NCI-H526 treated with DMSO at 0.1 percent for 48 hours (cell line): ENCODE data around the gene MAGI2.

Experiments
- DNase-seq: peaks from one replicate; lab custom pipeline; 2025; lab: John Stamatoyannopoulos, UW

The MAGI2 gene

DNA sequence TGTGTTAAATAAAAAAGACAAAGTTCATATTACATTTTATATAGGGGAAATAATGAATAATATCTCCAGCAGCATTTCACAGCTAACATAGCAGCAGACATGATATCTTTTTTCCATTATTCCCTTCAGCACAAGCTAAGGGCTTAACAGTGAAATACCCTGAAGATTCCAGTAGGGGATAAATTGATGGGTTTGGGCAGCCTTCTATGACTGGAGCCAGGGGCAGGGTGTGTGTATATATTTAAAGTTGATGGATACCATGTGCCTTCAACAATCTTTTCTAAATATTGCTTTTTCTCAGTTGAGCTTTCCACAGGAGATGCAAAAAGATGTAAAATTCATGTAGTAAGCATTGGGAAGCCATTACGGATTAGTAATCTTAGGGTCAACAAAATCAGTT, 151.2 kb downstream of the MAGI2 start:
- DNase-seq, result no peak

DNA sequence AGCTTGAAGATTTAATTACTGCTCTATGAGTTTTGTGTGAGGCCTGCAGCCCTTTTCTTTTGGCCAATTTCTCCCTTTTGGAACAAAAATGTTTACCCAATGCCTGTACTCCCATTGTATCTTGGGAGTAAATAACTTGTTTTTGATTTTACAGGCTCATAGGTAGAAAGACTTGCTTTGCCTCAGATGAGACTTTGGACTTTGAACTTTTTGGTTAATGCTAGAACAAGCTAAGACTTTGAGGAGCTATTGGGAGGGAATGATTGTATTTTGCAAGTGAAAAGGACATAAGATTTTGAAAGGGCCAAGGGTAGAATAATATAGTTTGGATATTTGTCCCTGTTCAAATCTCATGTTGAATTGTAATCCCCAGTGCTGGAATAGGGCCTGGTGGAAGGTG, 152.0 kb downstream of the MAGI2 start:
- no peak for DNase-seq

- no peak for DNase-seq
Observed at GRCh38 chr7:79300573-79300972, 152.9 kb downstream of the MAGI2 start.

GRCh38 chr7:79298145-79298760, 155.2 kb downstream of the MAGI2 start:
- peak; percentile 13 for DNase-seq

DNA sequence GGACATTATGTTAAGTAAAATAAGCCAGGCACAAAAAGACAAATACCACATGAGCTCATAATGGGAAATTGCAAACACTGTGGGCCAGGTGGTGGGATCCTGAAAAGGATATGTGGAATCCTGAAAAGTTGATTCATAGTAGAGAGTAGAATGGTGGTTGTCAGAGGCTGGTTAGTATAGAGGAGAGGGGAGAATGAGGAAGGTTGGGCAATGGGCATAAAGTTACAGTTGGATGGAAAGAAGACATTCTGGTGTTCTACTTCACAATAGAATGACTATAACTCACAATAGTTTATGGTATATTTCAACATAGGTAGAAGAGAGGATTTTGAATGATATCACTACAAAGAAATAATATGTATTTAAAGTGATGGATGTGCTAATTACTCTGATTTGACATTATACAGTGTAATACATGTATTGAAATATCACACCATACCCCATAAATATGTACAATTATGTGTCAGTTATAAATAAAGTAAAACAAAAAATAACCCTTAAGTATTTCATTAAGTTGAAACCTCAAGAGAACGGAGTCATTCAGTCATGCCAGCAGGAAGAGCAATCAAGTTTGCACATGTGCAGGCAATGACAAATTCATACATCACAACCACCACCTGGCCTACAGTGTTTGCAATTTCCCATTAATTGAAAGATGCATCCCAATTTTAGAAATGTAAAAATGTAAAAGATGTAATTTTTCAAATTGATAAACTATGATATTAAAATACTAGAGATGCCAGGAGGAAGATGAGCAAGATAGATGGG, 156.7 kb downstream of the MAGI2 start:
- DNase-seq, result no peak

DNA sequence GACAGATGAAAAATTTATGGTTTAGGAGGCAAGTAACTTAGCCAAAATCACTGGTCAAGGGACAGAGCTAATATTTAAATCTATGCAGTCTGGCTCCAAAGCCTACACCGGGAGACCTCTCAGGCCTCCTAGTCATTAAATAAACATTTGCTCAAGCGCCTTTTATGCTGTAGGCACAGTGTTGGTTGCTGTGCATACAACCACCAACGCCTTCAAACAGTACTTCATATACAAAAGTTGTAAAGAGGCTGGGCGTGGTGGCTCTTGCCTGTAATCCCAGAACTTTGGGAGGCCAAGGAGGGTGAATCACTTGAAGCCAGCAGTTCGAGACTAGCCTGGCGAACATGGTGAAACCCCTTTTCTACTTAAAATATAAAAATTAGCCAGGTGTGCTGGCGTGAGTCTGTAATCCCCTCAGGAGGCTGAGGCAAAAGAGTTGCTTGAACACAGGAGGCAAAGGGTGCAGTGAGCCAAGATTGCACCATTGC, 159.8 kb downstream of the MAGI2 start:
- DNase-seq, result no peak

- DNase-seq, result no peak
Observed at GRCh38 chr7:79292834-79293233, 160.6 kb downstream of the MAGI2 start.

DNA sequence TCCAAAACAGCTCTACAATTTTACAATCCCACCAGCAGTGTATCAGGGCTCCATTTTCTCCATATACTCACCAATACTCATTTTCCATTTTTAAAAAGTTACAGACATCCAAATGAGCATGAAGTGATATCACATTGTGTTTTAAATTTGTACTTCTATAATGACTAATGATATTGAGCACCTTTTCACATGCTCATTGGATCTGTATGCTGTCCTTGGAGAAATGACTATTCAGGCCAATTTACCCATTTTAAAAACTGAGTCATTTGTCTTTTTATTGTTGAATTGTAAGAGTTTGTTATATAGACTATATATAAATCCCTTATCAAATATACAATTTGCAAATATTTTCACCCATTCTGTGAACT, 162.0 kb downstream of the MAGI2 start:
- DNase-seq, result no peak

DNA sequence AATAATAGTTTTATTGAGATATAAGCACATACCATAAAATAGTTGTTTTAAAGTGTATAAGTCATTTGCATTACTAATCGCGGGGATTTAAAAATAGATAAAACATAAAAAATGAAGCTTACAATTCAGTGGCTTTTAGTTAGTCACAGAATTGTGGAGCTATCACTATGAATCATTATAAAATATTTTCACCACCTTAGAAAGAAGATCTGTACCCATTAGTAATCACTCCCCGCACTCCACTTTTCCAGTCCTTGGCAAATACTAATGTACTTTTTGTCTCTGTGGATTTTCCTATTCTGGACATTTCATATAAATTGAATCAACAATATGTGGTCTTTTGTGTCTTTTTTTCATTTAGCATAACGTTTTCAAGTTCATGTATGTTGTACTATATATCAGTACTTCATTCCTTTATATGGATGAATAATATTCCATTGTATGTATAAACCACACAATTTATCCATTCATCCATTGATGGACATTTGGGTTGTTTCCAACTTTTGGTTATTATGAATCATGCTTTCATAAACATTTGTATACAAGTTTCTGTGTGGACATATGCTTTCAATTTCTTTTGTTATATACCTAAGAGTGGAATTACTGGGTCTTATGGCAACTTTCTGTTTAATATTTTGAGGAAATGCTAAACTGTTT, 162.5 kb downstream of the MAGI2 start:
- DNase-seq, result no peak

GRCh38 chr7:79290398-79290797, 163.1 kb downstream of the MAGI2 start:
- no peak for DNase-seq

DNA sequence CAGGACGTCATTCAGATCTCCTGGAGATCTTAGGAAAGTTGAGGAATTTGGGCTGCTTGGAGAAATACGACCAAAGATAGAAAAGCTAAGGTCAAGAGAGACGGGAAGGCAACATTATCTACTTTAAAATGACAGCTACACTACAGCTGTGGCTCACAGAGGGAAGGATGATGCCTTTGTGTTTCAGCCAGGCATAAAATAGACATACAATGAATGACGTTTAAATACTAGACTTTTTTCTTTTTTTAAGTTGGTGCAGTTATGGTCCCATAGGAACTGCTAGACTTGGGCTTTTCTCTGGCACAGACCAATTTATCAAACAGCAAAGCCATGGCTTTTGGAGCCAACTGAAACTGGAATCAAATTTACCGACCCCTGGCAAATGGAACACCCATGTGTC, 164.8 kb downstream of the MAGI2 start:
- DNase-seq, result no peak

DNA sequence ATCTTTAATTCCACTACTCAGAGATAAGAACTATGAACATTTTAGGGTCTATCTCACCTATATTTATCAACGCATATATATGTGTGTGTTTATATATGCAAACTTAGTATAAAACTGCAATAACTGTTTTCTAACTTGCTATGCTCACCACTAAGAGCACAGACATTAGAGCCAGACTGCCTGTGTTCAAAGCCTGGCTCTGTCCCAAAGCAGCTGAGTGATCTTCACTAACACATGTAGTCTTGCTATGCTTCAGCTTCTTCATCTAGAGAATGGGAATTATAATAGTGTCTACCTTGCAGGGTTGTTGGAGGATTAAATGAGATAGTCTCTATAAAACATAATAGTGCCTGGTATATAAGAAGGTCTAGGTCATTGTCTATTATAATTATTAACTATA, 165.5 kb downstream of the MAGI2 start:
- no peak for DNase-seq

GRCh38 chr7:79286181-79286580, 167.3 kb downstream of the MAGI2 start:
- no peak for DNase-seq

- DNase-seq, result no peak
Observed at GRCh38 chr7:79285756-79286155, 167.7 kb downstream of the MAGI2 start.

DNA sequence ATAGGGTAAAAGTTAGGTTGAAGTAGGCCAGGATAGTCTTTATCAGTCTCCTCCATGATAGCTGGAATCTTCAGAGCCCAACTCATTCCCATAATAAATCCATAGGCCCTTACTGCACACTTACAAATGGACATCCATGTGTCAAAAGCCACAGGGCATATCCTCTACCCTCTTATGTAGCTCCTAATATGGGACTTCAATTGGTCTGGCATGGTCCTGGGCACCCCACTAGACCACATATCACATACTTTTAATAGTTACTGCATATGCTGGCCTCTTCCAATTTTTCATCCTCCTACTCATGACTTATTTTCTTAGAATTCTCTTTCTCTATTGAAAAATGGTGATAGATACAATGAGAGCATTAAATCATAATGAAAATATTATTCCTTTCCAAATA, 169.3 kb downstream of the MAGI2 start:
- DNase-seq, result no peak

DNA sequence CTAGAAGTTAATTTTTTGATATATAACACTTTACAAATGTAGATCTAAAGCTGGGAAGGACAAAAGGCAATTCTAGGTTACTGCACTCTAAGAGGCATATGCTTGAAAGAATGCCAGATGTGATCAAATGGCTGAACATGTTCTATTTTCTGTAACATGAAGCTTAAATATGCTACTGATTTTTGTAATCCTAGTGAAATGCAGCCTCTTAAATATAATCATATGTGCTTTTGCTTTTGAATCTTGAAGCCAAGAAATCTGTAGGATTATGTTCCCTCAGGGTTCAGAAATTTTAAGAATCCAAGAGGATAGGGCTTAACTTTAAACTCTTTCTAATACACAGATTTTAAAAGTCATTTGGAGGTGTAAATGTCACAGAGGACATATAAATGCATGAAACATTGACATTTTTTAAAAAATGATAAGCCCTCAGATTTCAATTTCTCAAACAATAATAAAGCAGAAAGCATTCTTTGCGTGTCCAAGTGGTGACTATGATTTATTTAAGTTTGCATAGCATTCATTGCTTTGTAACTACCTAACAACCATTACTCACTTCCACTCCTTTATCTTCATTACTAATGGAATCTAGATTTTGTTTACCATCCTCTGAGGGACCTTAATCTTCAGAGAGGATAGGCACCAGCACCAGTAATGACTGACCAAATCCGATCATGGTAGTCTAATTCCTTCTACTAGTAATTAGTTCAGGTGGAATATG, 170.4 kb downstream of the MAGI2 start:
- no peak for DNase-seq

DNA sequence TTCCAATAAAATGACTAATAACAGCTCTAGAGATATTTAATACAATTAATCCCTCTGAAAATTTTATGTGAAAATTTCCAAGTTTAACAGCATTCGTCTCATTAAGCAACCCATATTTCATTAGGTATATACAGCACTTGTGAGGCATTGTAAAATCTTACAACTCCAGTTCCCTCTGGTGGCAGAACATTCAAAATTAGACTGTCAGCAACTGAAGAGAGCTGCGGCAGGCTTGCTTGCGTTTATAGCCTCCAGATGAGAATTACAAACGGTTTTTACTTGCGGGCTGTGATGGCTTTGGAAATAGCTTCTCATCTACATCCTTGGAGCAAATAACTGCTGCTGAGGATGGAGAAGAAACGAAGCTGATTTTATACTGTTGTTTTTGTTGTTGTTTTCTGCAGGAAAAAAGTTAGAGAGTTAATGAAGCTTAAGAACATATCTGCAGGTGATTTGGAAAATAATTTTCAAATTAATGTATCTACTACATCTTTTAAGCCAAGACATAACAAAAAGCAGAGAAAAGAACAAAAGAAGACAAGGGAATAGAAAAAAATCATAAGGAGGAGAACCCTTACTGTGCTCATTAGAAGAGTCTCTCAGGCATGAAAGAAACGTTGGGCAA, 171.3 kb downstream of the MAGI2 start:
- DNase-seq, result peak; percentile 58

GRCh38 chr7:79281426-79281825, 172.0 kb downstream of the MAGI2 start:
- DNase-seq, result no peak

- no peak for DNase-seq
Observed at GRCh38 chr7:79272938-79273337, 180.5 kb downstream of the MAGI2 start.

DNA sequence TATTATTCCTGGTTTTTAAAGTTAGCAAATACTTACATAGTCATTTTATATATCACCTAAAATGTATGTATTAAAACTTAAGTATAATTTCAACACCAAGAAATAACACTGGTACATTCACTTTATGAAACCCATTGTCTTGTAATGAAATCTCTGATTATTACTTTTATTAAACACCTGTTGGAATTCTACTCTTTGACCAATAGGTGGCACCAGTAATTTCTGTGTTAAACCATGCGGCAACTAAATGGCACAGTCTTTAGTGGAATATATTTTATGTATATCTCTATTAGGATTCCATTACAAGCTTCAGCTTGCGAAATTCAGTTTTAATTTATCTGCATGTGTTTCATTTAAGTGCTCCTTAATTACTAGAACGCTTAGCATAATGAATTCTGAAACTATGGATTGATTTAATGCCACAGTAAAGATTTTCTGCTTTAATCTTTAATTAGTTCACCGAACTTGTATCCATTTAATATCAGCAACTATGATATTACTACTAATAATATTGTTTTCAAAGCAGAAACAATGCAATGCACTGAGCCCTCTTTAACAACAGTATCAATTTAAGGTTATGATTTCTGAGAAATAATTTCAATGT, 181.3 kb downstream of the MAGI2 start:
- peak; percentile 64 for DNase-seq

DNA sequence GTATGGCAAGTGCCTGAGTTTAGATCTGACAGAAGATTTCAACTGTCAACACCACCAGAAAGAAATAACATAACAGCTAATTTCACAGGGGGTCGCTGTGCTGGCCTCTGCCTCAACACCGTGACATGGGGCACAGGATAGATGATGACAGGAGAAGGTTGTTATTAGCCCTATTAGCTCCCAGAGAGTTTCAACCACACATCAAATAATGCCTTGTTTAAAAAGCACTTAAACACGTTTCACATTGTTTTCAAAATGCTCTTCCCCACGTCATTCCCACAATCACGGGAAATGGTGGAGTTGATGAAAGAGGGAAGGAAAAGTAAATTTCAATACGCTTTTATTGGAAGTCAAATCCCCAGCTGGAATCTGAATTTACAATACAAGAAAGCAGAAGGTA, 184.7 kb downstream of the MAGI2 start:
- DNase-seq, result no peak

DNA sequence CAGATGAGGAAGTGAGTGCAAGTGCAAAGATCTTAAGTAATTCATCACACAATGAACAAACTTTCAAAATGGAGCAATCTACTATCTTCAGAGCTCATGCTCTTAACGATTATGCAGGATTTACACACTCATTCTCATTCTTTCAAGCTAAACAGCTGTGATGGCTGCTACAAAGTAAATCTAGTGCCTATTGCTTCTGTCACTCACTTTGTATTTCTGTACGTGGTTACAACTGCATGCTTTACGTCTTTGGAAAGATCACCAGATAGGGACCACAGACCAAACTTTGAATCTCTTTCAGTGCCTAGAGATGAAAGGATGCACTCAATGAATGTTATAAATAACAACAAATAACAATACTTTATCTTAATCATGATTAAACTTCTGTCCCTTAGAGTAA, 194.6 kb downstream of the MAGI2 start:
- DNase-seq, result no peak
